ENCODE measurements around the gene SHB.

- peak; percentile 85 to 93 for TF ChIP-seq CTCF (IDR thresholded peaks at IDR 0.05)
- TF ChIP-seq POLR2AphosphoS5 (IDR thresholded peaks at IDR 0.05) = peak in 2 of 3 donors; percentile 76 to 99
- no peak for TF ChIP-seq EP300 (IDR thresholded peaks at IDR 0.05)
- TF ChIP-seq POLR2A (IDR thresholded peaks at IDR 0.05) = no peak
These were observed 165.2 kb downstream of the SHB start, which contains the start of gene SLC25A51 for GRCh38 chr9:37903647-37904444.
